GM12873 (cell line): Measurements from ENCODE around the gene HEATR5B.

Experiments used
- TF ChIP-seq, protein P1 (sequence below): IDR thresholded peaks from 2 replicates; pipeline ENCODE4 v1.5.1; 2012; ENCODE audit warnings: low read depth, mild to moderate bottlenecking, moderate library complexity, low read length, control low read depth; ENCODE audit not compliant: insufficient read depth; ENCODE audit errors: missing control alignments

HEATR5B gene

DNA sequence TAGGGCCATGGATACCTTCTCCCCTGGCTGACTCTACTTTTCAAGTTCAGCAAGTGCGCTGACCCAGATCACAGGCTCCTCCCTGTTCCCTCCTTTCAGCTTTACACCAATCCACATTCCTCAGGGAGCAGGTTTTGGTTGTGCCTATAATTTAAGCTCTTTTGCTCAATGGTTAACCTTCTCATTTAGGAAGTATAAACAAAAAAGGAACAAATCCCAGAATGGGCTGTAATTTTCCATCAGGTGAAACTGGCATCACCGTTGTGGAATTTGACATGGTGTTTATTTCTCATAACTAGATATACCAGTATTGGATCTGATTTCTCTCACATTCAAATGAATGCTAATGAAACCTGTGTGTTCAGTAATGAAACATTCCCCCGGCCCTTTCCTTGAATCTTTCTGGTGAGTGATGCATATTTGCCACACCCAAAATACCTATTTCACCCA lies 131.4 kb downstream of the HEATR5B start:
- TF ChIP-seq, protein P1, sequence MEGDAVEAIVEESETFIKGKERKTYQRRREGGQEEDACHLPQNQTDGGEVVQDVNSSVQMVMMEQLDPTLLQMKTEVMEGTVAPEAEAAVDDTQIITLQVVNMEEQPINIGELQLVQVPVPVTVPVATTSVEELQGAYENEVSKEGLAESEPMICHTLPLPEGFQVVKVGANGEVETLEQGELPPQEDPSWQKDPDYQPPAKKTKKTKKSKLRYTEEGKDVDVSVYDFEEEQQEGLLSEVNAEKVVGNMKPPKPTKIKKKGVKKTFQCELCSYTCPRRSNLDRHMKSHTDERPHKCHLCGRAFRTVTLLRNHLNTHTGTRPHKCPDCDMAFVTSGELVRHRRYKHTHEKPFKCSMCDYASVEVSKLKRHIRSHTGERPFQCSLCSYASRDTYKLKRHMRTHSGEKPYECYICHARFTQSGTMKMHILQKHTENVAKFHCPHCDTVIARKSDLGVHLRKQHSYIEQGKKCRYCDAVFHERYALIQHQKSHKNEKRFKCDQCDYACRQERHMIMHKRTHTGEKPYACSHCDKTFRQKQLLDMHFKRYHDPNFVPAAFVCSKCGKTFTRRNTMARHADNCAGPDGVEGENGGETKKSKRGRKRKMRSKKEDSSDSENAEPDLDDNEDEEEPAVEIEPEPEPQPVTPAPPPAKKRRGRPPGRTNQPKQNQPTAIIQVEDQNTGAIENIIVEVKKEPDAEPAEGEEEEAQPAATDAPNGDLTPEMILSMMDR: no peak

DNA sequence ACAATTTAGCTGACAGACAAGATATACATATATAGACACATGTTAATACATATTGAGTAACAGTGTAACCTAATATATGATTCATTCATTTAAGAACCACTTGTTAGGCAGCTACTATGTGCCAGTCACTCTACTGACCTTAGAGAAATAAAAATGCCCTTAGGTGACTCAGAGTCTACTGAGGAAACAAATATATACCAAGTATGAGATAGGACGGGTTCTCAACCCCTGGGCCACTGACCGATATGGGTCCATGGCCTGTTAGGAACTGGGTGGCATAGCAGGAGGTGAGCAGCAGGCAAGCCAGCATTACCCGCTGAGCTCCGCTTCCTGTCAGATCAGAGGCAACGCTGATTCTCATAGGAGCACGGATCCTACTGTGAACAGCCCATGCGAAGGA lies 132.6 kb downstream of the HEATR5B start:
- TF ChIP-seq, protein P1: no peak

DNA sequence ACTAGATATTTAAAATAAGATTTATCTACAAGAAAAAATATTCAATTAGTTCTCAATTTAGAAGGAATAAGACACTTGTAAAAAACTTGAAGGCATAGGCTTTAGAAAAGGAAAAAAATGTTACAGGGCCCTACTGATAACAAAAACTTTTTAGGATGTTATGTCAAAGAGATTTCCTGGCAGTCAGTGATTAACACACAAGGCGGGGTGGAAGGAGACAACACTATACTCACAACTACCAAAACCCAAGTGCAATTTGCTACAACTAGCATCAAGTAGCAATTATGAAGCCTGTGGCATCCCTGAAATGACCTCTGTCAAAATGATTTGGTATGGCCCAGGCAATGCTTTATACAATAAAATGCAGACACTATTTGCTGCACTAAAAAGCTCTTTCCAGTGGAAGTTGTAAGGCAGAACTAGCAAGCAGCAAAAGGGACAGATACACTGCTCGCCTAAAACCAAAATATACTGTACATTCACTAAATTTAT lies 133.1 kb downstream of the HEATR5B start:
- TF ChIP-seq, protein P1: no peak

DNA sequence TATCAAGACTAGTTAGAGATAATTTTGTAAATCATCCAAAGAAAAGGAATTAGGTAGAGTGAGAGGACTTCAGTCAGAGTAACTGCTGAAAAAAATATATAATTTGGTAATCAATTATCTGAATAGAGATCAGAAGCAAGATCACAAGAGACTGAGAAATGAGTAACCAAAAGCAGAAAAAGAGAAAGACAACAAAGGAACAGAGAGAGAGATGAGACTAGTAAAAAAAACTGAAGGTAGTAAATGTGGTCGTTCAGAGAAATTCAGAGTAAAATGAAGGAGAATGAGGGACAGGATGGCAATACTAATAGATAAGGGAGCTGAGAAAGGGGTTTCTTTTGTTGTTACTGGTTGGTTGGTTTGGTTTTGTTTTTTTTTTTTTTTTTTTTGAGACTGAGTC lies 134.3 kb downstream of the HEATR5B start:
- TF ChIP-seq, protein P1: no peak

DNA sequence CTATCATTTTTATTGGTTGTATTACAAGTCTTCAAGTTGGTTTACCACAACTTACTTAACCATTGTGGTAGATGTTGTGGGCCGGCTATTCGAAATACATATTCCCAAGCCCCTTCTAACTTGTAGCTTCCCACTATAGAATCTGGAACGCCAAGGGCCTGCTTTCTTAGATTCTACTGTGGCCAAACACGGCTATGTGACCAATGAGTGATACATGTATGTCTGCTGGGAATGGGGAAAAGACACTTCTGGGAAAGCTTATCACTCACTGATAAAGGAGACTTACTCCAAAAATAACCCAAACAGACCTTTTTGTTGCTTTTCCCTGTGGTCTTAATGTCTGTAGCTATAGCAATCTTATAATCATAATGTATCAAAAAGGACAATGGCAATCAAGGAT lies 142.3 kb downstream of the HEATR5B start:
- TF ChIP-seq, protein P1: no peak
